Epidermal melanocyte (primary cell): ENCODE results near the gene ATP8A2.
"Not testable (repeated sequence)": the region's sequence is repeated elsewhere in the genome, so short reads cannot be mapped to it uniquely, and the experiment has no call there.

Experiments
- DNase-seq: peaks from one replicate; pipeline ENCODE4 v3.0.0; 2011; ENCODE audit warnings: low spot score; ENCODE audit not compliant: insufficient read length

The ATP8A2 gene

GRCh38 chr13:25538276-25538675 lies 166.5 kb downstream of the ATP8A2 start:
- DNase-seq, result no peak

- no peak for DNase-seq
Observed at GRCh38 chr13:25541434-25542123, 169.8 kb downstream of the ATP8A2 start.

- not testable (repeated sequence) for DNase-seq
Observed at GRCh38 chr13:25548991-25549390, 177.2 kb downstream of the ATP8A2 start.

GRCh38 chr13:25561812-25562211 lies 190.0 kb downstream of the ATP8A2 start:
- no peak for DNase-seq

GRCh38 chr13:25570185-25570584 lies 198.4 kb downstream of the ATP8A2 start:
- DNase-seq, result no peak

- no peak for DNase-seq
Observed at GRCh38 chr13:25571237-25571636, 199.5 kb downstream of the ATP8A2 start.

- not testable (repeated sequence) for DNase-seq
Observed at GRCh38 chr13:25572171-25572570, 200.4 kb downstream of the ATP8A2 start.

GRCh38 chr13:25574437-25575411 lies 202.9 kb downstream of the ATP8A2 start:
- DNase-seq, result peak; percentile 64

GRCh38 chr13:25575562-25575961 lies 203.8 kb downstream of the ATP8A2 start:
- no peak for DNase-seq

GRCh38 chr13:25578526-25578925 lies 206.8 kb downstream of the ATP8A2 start:
- DNase-seq, result no peak

GRCh38 chr13:25579221-25579620 lies 207.4 kb downstream of the ATP8A2 start:
- DNase-seq, result no peak

GRCh38 chr13:25581351-25581750 lies 209.6 kb downstream of the ATP8A2 start:
- no peak for DNase-seq

- no peak for DNase-seq
Observed at GRCh38 chr13:25584087-25584486, 212.3 kb downstream of the ATP8A2 start.

- no peak for DNase-seq
Observed at GRCh38 chr13:25585000-25585399, 213.2 kb downstream of the ATP8A2 start.

- no peak for DNase-seq
Observed at GRCh38 chr13:25587326-25587980, 215.7 kb downstream of the ATP8A2 start.

GRCh38 chr13:25588336-25589060 lies 216.7 kb downstream of the ATP8A2 start:
- DNase-seq, result no peak

- no peak for DNase-seq
Observed at GRCh38 chr13:25598421-25598820, 226.6 kb downstream of the ATP8A2 start.

- no peak for DNase-seq
Observed at GRCh38 chr13:25602176-25602575, 230.4 kb downstream of the ATP8A2 start.

GRCh38 chr13:25604106-25604505 lies 232.3 kb downstream of the ATP8A2 start:
- no peak for DNase-seq

GRCh38 chr13:25607096-25607495 lies 235.3 kb downstream of the ATP8A2 start:
- DNase-seq, result no peak

GRCh38 chr13:25608181-25608580 lies 236.4 kb downstream of the ATP8A2 start:
- DNase-seq, result no peak
